ENCODE measurements around the gene SBNO2. TPM values are rescaled to one million over a fixed set of nuclear protein-coding genes. Genes with fewer than 3 reads are reported as not detected.
A peak's percentile ranks its signal among the peaks of the same experiment; 100 is the strongest.

SBNO2 gene
- total RNA-seq, 1 experiment from 2014 or later = 97.8 TPM

- BruUV-seq (replicated peaks) = no TSS peak
- H3K4me1 Mint-ChIP-seq (ENCODE audit: low read depth, unreplicated experiment) = no peaks in the 10 kb centered on the region
- CTCF ChIA-PET = interaction anchor here (0.9 kb wide), 1 partner anchor 27 kb away, joined by 3 read pairs; no protein-coding TSS in a partner anchor
- TF ChIP-seq CTCF (IDR thresholded peaks at IDR 0.05; ENCODE audit: unreplicated experiment) = no peak
- H3K4me3 Mint-ChIP-seq (ENCODE audit: low read depth, unreplicated experiment) = no peak overlapping the region
- H3K27me3 Mint-ChIP-seq (ENCODE audit: unreplicated experiment) = no peaks in the 10 kb centered on the region
- intact Hi-C loops (cut with micrococcal nuclease; ENCODE audit: unreplicated experiment) = no loop called here
- DNase-seq = no peak
- peaks cover 56% of the 10 kb centered on the region for H3K36me3 Mint-ChIP-seq (ENCODE audit: insufficient read depth, unreplicated experiment)
- H3K27ac Mint-ChIP-seq (ENCODE audit: unreplicated experiment) = no peak overlapping the region
- no peaks in the 10 kb centered on the region for H3K9me3 Mint-ChIP-seq (ENCODE audit: low read depth, unreplicated experiment)
Measured at GRCh38 chr19:1134431-1134830, 39.6 kb downstream of the SBNO2 start.

- no peak for DNase-seq
- peak overlapping the region; percentile 73 for H3K4me3 Mint-ChIP-seq (ENCODE audit: low read depth, unreplicated experiment)
- TF ChIP-seq CTCF (IDR thresholded peaks at IDR 0.05; ENCODE audit: unreplicated experiment) = no peak
- no TSS peak for BruUV-seq (replicated peaks)
- intact Hi-C loops (cut with micrococcal nuclease; ENCODE audit: unreplicated experiment) = no loop called here
- no peak overlapping the region for H3K27ac Mint-ChIP-seq (ENCODE audit: unreplicated experiment)
- peaks cover 47% of the 10 kb centered on the region for H3K36me3 Mint-ChIP-seq (ENCODE audit: insufficient read depth, unreplicated experiment)
- CTCF ChIA-PET = interaction anchor here (0.7 kb wide), 1 partner anchor 18 kb away, joined by 3 read pairs; no protein-coding TSS in a partner anchor
- H3K4me1 Mint-ChIP-seq (ENCODE audit: low read depth, unreplicated experiment) = no peaks in the 10 kb centered on the region
- H3K9me3 Mint-ChIP-seq (ENCODE audit: low read depth, unreplicated experiment) = no peaks in the 10 kb centered on the region
- H3K27me3 Mint-ChIP-seq (ENCODE audit: unreplicated experiment) = no peaks in the 10 kb centered on the region
Measured at GRCh38 chr19:1133471-1133929, 40.6 kb downstream of the SBNO2 start.

GRCh38 chr19:1132552-1133383 lies 41.3 kb downstream of the SBNO2 start:
- no peaks in the 10 kb centered on the region for H3K9me3 Mint-ChIP-seq (ENCODE audit: low read depth, unreplicated experiment)
- intact Hi-C loops (cut with micrococcal nuclease; ENCODE audit: unreplicated experiment) = no loop called here
- H3K27ac Mint-ChIP-seq (ENCODE audit: unreplicated experiment) = no peak overlapping the region
- CTCF ChIA-PET = interaction anchor here (0.6 to 0.9 kb wide), 2 partner anchors 10 to 50 kb away, joined by 3 to 4 read pairs; no protein-coding TSS in a partner anchor
- TF ChIP-seq CTCF (IDR thresholded peaks at IDR 0.05; ENCODE audit: unreplicated experiment) = no peak
- peak overlapping the region; percentile 73 for H3K4me3 Mint-ChIP-seq (ENCODE audit: low read depth, unreplicated experiment)
- BruUV-seq (replicated peaks) = no TSS peak
- DNase-seq = no peak
- H3K4me1 Mint-ChIP-seq (ENCODE audit: low read depth, unreplicated experiment) = no peaks in the 10 kb centered on the region
- H3K27me3 Mint-ChIP-seq (ENCODE audit: unreplicated experiment) = no peaks in the 10 kb centered on the region
- peaks cover 50% of the 10 kb centered on the region for H3K36me3 Mint-ChIP-seq (ENCODE audit: insufficient read depth, unreplicated experiment)

GRCh38 chr19:1131718-1132551 lies 42.1 kb downstream of the SBNO2 start:
- Mint-ChIP-seq H3K4me1 (ENCODE audit: low read depth, unreplicated experiment) (no peaks in the 10 kb centered on the region), H3K27me3 (ENCODE audit: unreplicated experiment) (no peaks in the 10 kb centered on the region), H3K4me3 (ENCODE audit: low read depth, unreplicated experiment) (peak overlapping the region; percentile 73), H3K36me3 (ENCODE audit: insufficient read depth, unreplicated experiment) (peaks cover 59% of the 10 kb centered on the region), H3K9me3 (ENCODE audit: low read depth, unreplicated experiment) (no peaks in the 10 kb centered on the region), H3K27ac (ENCODE audit: unreplicated experiment) (no peak overlapping the region)
- TF ChIP-seq CTCF (IDR thresholded peaks at IDR 0.05; ENCODE audit: unreplicated experiment) = no peak
- no TSS peak for BruUV-seq (replicated peaks)
- CTCF ChIA-PET = interaction anchor here (0.6 to 0.9 kb wide), 2 partner anchors 9 to 51 kb away, joined by 3 to 4 read pairs; no protein-coding TSS in a partner anchor
- intact Hi-C loops (cut with micrococcal nuclease; ENCODE audit: unreplicated experiment) = no loop called here
- DNase-seq = peak; percentile 81
